GM23338 (cell line): Measurements from ENCODE around the gene REM2. TPM values are rescaled to one million over a fixed set of nuclear protein-coding genes. Genes with fewer than 3 reads are reported as not detected.

Experiments
- ATAC-seq: fragments of 200-7000 bp; cut with Tn5 transposase; 3 replicates; pipeline ENCODE4 v1.9.1; 2020
- DNase-seq: peaks from one replicate; pipeline ENCODE4 v3.0.0-alpha.2; 2015; ENCODE audit warnings: low spot score
- H2AFZ ChIP-seq: fragments of 200-600 bp; sonication (generic); 2 replicates; pipeline ENCODE4 v1.8.0; 2016; ENCODE audit warnings: antibody characterized with exemption, mild to moderate bottlenecking, moderate library complexity
- H3F3A ChIP-seq: fragments of 200-600 bp; sonication (generic); replicated peaks from 2 replicates; pipeline ENCODE4 v1.8.0; 2017; ENCODE audit warnings: antibody characterized with exemption, mixed run types, low read depth
- H3K27ac ChIP-seq: fragments of 200-600 bp; sonication (generic); 2 replicates; pipeline ENCODE4 v1.6.1; 2016; ENCODE audit warnings: low read depth
- H3K27me3 ChIP-seq: fragments of 200-600 bp; sonication (generic); 2 replicates; pipeline ENCODE4 v1.8.0; 2016; ENCODE audit warnings: mild to moderate bottlenecking, mixed run types, moderate library complexity; ENCODE audit not compliant: insufficient read depth
- H3K36me3 ChIP-seq: fragments of 200-600 bp; sonication (generic); 2 replicates; pipeline ENCODE4 v1.8.0; 2016; ENCODE audit warnings: mild to moderate bottlenecking; ENCODE audit not compliant: insufficient read depth
- H3K4me1 ChIP-seq: fragments of 200-600 bp; sonication (generic); 2 replicates; pipeline ENCODE4 v1.8.0; 2016; ENCODE audit warnings: mild to moderate bottlenecking, moderate library complexity; ENCODE audit not compliant: insufficient read depth
- H3K4me2 ChIP-seq: fragments of 200-600 bp; sonication (generic); 2 replicates; pipeline ENCODE4 v1.7.1; 2017; ENCODE audit warnings: mixed run types
- H3K4me3 ChIP-seq: fragments of 200-600 bp; sonication (generic); 2 replicates; pipeline ENCODE4 v1.6.1; 2016; ENCODE audit warnings: mixed run types
- H3K79me2 ChIP-seq: fragments of 200-600 bp; sonication (generic); replicated peaks from 2 replicates; pipeline ENCODE4 v1.8.0; 2017; ENCODE audit warnings: mild to moderate bottlenecking; ENCODE audit not compliant: insufficient read depth
- H3K9me2 ChIP-seq: fragments of 200-600 bp; sonication (generic); 2 replicates; pipeline ENCODE4 v1.8.0; 2017; ENCODE audit not compliant: insufficient read depth
- H4K20me1 ChIP-seq: fragments of 200-600 bp; sonication (generic); replicated peaks from 2 replicates; pipeline ENCODE4 v1.8.0; 2017; ENCODE audit warnings: mild to moderate bottlenecking; ENCODE audit not compliant: insufficient read depth
- H3K27ac Mint-ChIP-seq: 2 replicates; pipeline ENCODE4 v1.8.0; 2020; ENCODE audit warnings: inconsistent platforms, mild to moderate bottlenecking, moderate library complexity, mixed read lengths
- H3K27me3 Mint-ChIP-seq: 3 replicates; pipeline ENCODE4 v1.8.0; 2022; ENCODE audit warnings: low read depth, mild to moderate bottlenecking, moderate library complexity, mixed read lengths, inconsistent platforms; ENCODE audit not compliant: insufficient read depth, poor library complexity
- H3K36me3 Mint-ChIP-seq: 3 replicates; pipeline ENCODE4 v1.8.0; 2021; ENCODE audit warnings: low read depth, mild to moderate bottlenecking, inconsistent platforms, moderate library complexity, mixed read lengths
- H3K4me1 Mint-ChIP-seq: 3 replicates; pipeline ENCODE4 v1.8.0; 2020; ENCODE audit warnings: mild to moderate bottlenecking, inconsistent platforms, mixed read lengths
- H3K4me3 Mint-ChIP-seq: 3 replicates; pipeline ENCODE4 v1.8.0; 2021; ENCODE audit warnings: moderate library complexity, mild to moderate bottlenecking, inconsistent platforms, mixed read lengths
- H3K9me3 Mint-ChIP-seq: 3 replicates; pipeline ENCODE4 v1.8.0; 2020; ENCODE audit warnings: moderate library complexity, mild to moderate bottlenecking, inconsistent platforms, mixed read lengths
- POLR2AphosphoS5 ChIP-seq: IDR thresholded peaks from 2 replicates; pipeline ENCODE4 v1.6.1; 2016; ENCODE audit warnings: antibody characterized with exemption, low read depth
- ZNF114 ChIP-seq: fragments of 250-450 bp; sonication (Bioruptor Pico); IDR thresholded peaks from 2 replicates; pipeline ENCODE4 v1.5.0; 2020; ENCODE audit warnings: mild to moderate bottlenecking, moderate library complexity
- polyA plus RNA-seq: library from polyadenylated mRNA; unstranded; fragments of >200 nt; fragmentation: Nextera tagmentation; extraction: Ambion mirVana; gene quantifications from 2 replicates; pipeline ENCODE4 v1.2.1, GENCODE V29; 2016
- total RNA-seq: library from RNA; depleted of rRNA; stranded (reverse); fragments of >200 nt; shearing (Covaris generic); gene quantifications from 2 replicates; pipeline ENCODE4 v1.2.3, GENCODE V29; 2014
- TF ChIP-seq, protein P1 (sequence below): fragments of 250-450 bp; sonication (Bioruptor Pico); IDR thresholded peaks from 2 replicates; pipeline ENCODE4 v1.5.0; 2020; ENCODE audit warnings: mild to moderate bottlenecking, moderate library complexity

REM2 gene
- total and polyA plus RNA-seq, 2 experiments from 2014 or later: 0.31 to 2.9 TPM

DNA sequence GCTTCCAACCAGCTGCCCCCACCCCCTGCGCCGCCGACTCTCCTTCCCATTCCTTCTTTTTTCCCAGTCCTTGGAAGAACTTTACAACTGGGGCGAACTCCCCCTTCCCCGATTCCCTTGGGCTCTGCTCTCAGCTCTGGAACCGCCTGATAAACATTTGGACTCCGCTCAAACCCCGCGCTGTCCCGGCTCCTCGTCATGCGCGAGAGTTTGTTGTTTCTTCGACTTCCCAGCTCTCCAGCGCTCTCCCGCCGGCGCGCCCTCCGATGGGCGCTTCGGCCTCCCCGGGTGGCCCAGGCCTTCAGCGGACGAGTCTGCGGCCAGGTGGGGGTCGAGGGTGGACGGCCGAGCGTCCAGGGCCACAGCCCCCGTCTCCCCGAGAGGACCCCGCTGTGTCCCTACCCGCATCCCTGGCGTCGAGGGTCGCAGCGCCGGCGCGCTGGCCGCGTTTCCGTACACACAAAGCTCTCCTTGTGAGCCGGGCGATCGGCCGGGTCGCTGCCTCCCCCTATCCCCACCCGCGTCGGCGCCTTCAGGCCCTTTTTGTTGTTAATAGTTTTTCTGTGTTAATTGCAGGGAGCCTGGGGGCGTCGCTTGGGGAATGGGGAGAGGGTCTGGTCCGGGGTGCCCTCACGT, 45.8 kb upstream of the REM2 start:
- Histone ChIP-seq H3K4me3 (peak overlapping the region; percentile 95), H4K20me1 (no peaks in the 10 kb centered on the region), H3K36me3 (peaks cover 27% of the 10 kb centered on the region), H3K79me2 (peaks cover 26% of the 10 kb centered on the region), H3K4me1 (peaks cover 23% of the 10 kb centered on the region), H3K27me3 (no peaks in the 10 kb centered on the region), H3K27ac (peak overlapping the region; percentile 88), H3F3A (peaks cover 22% of the 10 kb centered on the region), H3K9me2 (no peaks in the 10 kb centered on the region), H2AFZ (peak overlapping the region; percentile 93), H3K4me2 (peak overlapping the region; percentile 97)
- Mint-ChIP-seq H3K27me3 (peaks cover 16% of the 10 kb centered on the region), H3K9me3 (no peaks in the 10 kb centered on the region), H3K4me1 (peaks cover 34% of the 10 kb centered on the region), H3K4me3 (peak overlapping the region; percentile 94), H3K36me3 (peaks cover 36% of the 10 kb centered on the region), H3K27ac (peak overlapping the region; percentile 93)
- DNase-seq (peak; percentile 73), ATAC-seq (peak; percentile 44)
- TF ChIP-seq, protein P1, sequence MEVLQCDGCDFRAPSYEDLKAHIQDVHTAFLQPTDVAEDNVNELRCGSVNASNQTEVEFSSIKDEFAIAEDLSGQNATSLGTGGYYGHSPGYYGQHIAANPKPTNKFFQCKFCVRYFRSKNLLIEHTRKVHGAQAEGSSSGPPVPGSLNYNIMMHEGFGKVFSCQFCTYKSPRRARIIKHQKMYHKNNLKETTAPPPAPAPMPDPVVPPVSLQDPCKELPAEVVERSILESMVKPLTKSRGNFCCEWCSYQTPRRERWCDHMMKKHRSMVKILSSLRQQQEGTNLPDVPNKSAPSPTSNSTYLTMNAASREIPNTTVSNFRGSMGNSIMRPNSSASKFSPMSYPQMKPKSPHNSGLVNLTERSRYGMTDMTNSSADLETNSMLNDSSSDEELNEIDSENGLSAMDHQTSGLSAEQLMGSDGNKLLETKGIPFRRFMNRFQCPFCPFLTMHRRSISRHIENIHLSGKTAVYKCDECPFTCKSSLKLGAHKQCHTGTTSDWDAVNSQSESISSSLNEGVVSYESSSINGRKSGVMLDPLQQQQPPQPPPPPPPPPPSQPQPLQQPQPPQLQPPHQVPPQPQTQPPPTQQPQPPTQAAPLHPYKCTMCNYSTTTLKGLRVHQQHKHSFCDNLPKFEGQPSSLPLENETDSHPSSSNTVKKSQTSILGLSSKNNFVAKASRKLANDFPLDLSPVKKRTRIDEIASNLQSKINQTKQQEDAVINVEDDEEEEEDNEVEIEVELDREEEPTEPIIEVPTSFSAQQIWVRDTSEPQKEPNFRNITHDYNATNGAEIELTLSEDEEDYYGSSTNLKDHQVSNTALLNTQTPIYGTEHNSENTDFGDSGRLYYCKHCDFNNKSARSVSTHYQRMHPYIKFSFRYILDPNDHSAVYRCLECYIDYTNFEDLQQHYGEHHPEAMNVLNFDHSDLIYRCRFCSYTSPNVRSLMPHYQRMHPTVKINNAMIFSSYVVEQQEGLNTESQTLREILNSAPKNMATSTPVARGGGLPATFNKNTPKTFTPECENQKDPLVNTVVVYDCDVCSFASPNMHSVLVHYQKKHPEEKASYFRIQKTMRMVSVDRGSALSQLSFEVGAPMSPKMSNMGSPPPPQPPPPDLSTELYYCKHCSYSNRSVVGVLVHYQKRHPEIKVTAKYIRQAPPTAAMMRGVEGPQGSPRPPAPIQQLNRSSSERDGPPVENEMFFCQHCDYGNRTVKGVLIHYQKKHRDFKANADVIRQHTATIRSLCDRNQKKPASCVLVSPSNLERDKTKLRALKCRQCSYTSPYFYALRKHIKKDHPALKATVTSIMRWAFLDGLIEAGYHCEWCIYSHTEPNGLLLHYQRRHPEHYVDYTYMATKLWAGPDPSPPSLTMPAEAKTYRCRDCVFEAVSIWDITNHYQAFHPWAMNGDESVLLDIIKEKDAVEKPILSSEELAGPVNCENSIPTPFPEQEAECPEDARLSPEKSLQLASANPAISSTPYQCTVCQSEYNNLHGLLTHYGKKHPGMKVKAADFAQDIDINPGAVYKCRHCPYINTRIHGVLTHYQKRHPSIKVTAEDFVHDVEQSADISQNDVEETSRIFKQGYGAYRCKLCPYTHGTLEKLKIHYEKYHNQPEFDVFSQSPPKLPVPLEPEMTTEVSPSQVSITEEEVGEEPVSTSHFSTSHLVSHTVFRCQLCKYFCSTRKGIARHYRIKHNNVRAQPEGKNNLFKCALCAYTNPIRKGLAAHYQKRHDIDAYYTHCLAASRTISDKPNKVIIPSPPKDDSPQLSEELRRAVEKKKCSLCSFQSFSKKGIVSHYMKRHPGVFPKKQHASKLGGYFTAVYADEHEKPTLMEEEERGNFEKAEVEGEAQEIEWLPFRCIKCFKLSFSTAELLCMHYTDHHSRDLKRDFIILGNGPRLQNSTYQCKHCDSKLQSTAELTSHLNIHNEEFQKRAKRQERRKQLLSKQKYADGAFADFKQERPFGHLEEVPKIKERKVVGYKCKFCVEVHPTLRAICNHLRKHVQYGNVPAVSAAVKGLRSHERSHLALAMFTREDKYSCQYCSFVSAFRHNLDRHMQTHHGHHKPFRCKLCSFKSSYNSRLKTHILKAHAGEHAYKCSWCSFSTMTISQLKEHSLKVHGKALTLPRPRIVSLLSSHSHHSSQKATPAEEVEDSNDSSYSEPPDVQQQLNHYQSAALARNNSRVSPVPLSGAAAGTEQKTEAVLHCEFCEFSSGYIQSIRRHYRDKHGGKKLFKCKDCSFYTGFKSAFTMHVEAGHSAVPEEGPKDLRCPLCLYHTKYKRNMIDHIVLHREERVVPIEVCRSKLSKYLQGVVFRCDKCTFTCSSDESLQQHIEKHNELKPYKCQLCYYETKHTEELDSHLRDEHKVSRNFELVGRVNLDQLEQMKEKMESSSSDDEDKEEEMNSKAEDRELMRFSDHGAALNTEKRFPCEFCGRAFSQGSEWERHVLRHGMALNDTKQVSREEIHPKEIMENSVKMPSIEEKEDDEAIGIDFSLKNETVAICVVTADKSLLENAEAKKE (CRISPR knock-in tag): no peak

DNA sequence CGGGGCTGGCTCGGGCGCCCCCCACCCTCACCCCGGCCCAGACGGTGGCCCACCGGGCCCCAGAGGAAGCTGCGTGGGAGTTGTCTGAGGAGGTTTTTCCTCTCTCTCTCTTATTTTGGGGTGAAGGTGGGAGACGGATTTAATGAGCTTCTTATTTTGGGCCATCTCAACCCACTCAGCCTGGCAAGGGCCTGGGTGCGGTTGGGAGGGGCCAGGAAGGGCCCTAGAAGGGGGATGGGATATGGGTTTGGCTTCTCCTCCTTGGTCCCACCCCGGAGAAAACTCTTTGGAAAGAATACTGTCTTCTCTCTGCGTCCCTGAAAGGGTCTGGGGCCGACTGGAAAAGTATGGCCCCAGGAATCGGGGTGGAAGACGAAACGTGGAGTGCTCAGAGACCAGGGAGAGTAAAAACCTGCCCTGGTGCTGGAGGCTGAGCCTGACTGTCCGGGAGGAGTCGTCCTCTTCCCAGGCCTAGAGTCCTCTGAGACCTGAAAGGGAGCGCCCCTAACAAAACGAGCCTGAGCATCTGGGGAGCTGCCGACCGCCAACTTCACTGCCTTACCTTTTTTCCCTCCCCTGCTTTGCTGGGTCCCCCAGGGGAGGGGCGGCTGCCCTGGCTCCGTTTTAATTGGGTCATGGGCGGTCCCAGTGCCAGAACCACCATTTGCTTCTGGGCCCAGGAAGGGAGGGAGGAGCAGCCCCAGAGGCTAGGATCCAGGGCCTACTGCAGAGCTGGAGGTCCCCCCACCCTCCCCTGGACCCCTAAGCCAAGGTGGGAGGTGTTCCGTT, 45.1 kb upstream of the REM2 start:
- H3K79me2 ChIP-seq: peaks cover 26% of the 10 kb centered on the region
- H3K36me3 Mint-ChIP-seq: peaks cover 40% of the 10 kb centered on the region
- H3F3A ChIP-seq: peaks cover 22% of the 10 kb centered on the region
- H3K27me3 ChIP-seq: no peaks in the 10 kb centered on the region
- no peak overlapping the region for H3K27ac ChIP-seq
- peak overlapping the region; percentile 93 for H2AFZ ChIP-seq
- H3K9me3 Mint-ChIP-seq: no peaks in the 10 kb centered on the region
- H3K4me3 ChIP-seq: peak overlapping the region; percentile 95
- peaks cover 23% of the 10 kb centered on the region for H3K4me1 ChIP-seq
- H3K27me3 Mint-ChIP-seq: peaks cover 16% of the 10 kb centered on the region
- no peaks in the 10 kb centered on the region for H3K9me2 ChIP-seq
- ATAC-seq: peak; percentile 54
- H3K4me2 ChIP-seq: peak overlapping the region; percentile 97
- H4K20me1 ChIP-seq: no peaks in the 10 kb centered on the region
- peak overlapping the region; percentile 52; the same call in 1 of the 2 replicates for H3K27ac Mint-ChIP-seq
- peak overlapping the region; percentile 94 for H3K4me3 Mint-ChIP-seq
- H3K4me1 Mint-ChIP-seq: peaks cover 34% of the 10 kb centered on the region
- peak; percentile 71 for DNase-seq
- peaks cover 21% of the 10 kb centered on the region for H3K36me3 ChIP-seq
- peak; percentile 27; the same call in 1 of the 2 replicates for TF ChIP-seq POLR2AphosphoS5
- no peak for TF ChIP-seq ZNF114
- TF ChIP-seq, protein P1 (CRISPR knock-in tag): no peak
